NOMO-1 treated with dmso at 0.1 percent for 144 hours (cell line): ENCODE measurements around the gene RPL7A.

Source experiments
- DNase-seq: peaks from one replicate; lab custom pipeline; 2025; ENCODE audit not compliant: unreplicated experiment; lab: John Stamatoyannopoulos, UW

Gene RPL7A

DNA sequence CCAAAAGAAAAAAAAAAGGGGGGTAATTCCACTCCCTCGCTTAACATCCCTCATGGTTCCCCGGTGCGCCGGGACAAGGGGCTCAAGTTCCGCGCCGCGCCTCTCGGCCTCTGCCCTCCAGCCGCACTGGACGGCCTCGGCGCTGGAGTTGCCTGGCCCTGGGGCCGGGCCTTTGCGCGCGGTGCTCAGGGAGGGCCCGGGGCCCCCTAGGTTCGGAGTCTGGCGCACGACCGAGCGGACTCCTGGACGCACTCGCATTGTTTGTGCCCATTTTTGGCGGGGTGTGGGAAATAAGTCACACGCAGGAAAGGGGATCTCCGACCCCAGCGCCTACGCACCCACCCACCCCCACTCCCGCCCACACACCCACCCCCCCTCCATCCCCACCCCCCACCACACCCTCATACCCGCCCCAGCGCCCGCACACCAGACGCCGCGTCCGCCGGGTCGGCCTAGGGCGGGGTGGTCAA, 468 bp upstream of the RPL7A start:
- DNase-seq: peak; percentile 27

DNA sequence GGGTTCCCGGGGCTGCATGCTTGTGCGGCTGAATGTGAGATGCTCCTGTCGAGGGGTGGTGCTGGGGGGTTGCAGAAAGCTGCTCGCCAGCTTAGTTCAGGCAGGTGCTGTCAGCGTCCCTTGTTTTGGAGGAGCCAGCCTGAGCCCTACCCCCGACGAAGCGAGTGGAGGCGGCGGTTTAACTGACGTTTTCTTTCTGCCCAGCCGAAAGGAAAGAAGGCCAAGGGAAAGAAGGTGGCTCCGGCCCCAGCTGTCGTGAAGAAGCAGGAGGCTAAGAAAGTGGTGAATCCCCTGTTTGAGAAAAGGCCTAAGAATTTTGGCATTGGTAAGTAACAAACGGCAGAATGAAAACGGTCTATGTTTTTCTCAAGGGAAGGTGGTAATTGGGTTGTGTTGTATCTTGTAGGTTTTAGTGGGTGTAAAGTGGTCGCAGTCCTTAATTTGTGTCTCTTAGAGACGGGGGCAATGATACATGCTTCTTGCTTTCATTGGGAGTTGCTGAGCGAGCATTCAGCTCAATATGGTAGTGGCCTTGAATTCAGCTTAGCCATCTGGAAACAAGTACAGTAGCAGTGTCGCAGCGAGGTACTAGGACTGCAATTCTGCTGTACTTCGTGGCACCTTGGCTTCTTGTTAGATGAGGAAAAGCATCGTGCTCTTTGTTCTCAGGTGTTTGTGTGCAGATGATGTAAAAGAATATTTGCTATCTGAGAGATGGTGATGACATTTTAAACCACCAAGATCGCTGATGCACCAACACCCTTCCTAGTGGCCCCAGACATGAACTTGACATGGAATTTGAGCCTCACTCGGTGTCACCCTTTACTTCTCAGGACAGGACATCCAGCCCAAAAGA, 928 bp downstream of the RPL7A start:
- no peak for DNase-seq

DNA sequence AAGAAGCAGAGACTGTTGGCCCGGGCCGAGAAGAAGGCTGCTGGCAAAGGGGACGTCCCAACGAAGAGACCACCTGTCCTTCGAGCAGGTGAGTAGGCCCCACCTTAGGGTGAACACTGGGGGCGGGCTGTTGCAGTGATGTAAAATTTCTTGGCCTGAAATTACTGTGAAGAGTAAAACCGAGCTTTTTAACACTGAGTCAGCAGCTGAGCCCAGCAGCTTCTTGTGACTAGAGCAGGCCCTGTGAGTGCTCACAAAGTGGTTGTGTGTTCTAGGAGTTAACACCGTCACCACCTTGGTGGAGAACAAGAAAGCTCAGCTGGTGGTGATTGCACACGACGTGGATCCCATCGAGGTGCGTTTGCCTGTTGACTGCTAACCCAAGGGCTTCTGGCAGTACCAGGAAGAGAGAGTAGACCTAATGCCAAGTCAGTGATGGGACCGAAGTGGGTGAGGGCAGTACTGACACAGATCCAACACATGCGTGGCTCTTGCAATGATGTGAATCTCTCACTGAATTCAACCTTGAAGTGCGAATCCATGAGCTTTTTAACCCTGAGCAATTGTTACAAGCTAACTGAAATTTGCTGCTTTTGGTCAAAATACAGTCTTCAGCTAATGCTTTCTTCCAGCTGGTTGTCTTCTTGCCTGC, 2.1 kb downstream of the RPL7A start:
- DNase-seq: no peak

DNA sequence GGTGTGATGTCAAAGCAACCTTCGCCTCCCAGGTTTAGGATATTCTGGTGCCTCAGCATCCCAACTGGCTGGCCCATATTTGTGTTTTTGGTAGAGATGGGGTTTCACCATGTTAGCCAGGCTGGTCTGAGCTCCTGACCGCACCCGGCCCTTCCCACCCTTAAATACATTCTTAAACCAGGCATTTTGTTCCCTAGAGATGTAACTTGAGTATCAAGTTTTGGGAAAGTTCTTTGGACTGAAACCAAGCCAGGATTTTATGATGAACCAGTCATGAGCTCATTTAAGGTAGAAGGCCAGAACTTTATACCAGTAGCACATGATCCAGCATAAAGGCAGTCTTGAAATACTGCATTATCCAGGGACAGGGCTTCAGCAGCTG, 3.5 kb downstream of the RPL7A start:
- DNase-seq: no peak

DNA sequence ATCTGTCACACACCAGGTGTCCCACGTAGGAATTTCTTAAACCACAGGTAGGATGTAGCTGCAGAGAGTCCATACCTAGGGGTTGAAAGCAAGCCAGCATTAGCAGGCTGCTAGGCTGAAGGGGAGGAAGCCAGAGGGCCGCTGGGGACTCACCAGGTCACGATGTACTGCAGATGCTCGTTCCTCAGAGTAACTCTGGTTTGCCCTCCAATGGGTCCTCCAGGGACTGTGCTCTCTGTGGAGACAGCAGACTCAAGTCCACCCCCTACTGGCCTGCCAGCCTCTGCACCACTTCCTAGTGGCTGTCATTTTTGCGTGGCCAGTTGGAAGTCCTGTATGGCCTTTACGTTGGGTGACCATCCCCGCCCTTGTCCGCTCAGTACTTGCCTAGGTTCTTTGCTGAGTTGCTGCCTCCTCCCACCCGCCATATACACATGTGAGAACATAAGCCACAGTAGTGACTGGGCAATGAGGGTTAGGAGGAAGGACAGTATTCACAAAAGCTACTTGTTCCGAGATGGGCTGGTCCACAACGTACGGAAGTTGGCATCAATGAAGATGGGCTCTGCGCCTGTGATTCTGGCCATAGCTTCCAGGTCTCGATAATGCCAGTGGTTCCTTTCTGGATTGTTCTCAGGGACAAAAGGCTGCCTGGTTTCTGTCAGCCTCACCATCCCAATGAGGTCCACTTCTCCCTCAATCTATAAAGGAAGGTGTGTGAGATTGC, 4.1 kb downstream of the RPL7A start:
- DNase-seq: peak; percentile 28

DNA sequence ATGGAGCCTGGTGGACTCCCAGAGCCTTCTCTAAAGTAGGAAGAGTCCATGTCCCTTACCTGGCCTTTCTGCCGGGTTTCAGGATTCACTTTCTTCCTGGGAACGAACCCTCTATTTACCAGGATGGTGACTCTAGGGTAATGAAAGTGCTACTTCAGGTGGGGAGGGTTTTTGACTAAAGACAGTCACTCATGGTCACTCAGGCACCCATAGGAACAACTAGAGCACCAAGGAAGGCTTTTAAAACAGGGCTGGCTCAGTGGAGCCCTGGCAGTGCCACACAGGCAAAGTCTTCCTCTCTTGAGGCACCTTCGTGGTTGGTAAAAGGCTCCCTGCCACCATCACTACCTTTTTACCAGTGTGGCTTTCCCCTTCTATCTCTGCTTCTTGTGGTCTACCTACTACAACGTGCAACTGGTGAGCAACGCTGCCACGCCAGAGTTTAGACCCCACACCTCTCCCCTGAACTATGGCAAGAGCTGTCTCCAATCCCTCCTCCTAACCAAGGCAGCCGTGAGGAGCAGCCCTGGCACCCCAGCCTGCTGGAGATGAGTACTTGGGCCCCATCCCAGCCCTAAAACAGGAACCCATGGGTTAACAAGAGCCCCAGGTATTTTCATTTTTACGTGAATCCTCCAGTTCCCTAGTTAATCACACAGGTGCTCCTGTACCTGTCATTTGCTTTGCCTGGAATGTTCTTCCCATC, 4.8 kb downstream of the RPL7A start:
- DNase-seq: no peak

DNA sequence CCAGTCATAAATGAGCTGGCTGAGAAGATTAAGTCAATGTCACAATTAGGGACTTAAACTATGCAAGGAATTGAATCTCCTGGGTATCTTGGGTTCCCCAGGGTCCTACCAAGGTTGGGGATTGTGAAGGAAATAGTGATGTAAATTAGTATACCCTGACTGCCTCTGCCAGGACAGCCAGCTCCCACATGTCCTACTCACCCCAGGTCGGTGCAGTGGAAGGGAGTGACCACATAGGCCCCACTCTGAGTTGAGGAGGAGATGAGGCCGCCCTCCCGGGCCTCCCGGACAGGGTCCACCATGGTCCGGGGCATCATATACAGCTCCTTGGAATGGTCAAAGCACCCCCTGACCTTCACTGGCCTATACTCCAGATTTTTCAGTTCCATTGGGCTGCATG, 5.5 kb downstream of the RPL7A start:
- DNase-seq: no peak

DNA sequence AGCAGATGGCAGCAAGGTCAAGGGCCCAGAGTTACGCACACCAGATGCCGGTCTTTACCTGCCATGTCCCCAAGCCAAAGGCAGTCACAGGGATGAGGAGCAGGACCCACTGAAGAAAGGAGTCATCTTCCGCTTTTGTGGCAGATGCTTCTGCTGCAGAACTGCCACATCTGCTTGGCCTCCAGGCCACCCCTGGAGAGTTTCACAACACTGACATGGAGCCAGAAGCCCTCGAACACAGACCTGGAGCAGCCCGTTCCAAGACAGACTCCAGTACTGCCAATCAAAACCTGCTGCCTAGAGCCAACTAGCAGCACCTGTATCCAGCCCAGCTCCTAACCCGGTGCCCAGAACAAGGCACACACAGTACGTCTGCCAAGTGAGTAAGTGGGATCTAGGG, 6.7 kb downstream of the RPL7A start:
- peak; percentile 69 for DNase-seq

DNA sequence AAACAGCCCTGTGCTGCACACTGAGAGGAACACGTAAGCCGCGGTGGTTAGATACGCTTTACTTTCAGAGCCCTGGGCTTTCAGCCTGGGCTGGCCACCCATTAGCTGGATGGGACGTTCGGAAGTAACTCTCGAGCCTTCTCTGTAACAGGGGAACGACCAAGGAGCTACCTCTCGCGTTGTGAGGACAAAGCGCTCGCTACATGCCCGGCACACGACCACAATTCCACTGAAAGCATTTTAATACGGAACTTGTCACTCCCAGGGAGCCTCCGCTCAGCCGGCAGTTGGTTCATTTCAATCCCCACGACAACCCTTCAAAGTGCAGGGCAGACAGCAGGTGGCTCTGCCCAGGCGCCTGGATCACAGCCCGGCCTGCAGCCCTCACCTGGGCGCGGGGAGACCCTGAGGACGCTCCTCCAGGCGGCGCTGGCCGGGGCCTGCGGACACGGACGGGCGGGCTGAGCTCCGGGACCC, 7.9 kb downstream of the RPL7A start:
- DNase-seq: peak; percentile 13

DNA sequence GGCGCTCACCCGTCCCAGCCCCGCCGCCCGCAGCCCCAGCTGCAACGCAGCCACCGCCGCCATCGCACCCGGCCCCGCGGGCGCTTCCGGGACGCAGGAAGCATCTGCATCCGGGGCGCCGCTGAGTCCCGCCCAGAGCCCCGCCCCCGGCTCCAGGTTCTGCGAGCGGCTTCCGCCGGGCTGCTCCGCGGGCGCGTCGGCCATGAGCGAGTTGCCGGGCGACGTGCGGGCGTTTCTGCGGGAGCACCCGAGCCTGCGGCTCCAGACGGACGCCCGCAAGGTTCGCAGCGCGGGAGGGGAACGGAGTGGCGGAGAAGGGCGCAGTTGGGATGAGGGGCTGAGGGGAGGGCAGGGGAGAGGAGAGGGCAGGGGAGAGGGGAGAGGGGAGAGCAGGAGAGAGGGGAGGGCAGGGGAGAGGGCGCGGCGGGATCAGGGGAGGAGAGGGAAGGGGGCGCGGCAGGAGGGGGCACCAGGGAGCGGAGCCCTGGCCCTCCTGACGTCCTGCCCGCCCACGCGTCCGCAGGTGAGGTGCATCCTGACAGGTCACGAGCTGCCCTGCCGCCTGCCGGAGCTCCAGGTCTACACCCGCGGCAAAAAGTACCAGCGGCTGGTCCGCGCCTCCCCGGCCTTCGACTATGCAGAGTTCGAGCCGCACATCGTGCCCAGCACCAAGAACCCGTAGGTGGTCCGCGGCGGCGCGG, 8.5 kb downstream of the RPL7A start, which contains the start of the genes SURF1 and SURF2:
Gene SURF1 (minus strand): TSS at position 97 of the 701 bp plus-strand sequence. CDS start 34 bp downstream, at position 63.
Gene SURF2 (plus strand): TSS at position 160 of the 701 bp plus-strand sequence. CDS start 43 bp downstream, at position 203.
- peak; percentile 57 for DNase-seq

DNA sequence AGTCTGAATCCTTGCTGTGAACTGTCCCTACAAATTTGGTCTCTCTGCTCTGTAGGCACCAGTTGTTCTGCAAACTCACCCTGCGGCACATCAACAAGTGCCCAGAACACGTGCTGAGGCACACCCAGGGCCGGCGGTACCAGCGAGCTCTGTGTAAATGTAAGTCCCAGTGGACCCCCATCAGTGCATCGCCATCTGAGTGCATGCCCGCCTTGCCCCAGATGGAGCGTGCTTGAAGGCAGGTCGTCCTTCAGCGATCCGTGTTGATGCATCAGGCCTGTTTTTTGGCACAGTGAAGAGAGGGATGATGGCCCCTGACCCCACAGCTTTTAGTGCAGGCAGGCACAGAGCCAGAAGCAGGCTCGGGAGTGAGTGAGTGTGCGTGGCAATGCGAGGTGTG, 9.6 kb downstream of the RPL7A start:
- DNase-seq: no peak

DNA sequence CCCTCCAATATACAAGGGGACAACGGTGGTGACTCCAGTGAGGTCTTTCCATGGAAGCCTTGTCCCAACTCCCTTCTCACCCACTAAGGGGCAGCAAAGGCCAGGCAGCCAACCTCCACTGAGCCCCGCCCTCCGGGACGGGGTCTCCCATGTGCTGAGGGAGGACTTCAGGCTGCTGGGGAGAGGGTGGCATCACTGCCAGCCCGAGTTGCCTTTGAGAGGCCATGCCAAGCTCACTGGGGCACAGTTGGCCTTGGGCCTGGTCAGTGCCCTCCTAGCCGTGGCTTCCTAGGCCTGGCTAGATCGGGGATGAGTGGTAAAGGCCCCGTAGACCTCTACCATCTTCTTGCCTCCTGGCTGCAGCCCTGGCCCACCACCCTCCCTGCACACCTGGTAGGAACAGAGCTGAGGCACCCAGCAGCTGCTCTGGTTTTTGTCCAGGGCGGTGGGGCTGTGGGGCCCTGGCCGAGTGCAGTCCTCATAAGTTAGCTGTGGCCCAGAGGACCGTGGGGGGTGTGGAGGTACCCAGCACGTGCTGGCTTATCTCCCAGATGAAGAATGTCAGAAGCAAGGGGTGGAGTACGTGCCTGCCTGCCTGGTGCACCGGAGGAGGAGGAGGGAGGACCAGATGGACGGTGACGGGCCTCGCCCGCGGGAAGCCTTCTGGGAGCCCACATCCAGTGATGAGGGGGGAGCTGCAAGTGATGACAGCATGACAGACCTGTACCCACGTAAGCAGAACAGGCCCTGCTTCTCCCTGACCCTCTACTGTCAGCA, 11.6 kb downstream of the RPL7A start:
- no peak for DNase-seq

DNA sequence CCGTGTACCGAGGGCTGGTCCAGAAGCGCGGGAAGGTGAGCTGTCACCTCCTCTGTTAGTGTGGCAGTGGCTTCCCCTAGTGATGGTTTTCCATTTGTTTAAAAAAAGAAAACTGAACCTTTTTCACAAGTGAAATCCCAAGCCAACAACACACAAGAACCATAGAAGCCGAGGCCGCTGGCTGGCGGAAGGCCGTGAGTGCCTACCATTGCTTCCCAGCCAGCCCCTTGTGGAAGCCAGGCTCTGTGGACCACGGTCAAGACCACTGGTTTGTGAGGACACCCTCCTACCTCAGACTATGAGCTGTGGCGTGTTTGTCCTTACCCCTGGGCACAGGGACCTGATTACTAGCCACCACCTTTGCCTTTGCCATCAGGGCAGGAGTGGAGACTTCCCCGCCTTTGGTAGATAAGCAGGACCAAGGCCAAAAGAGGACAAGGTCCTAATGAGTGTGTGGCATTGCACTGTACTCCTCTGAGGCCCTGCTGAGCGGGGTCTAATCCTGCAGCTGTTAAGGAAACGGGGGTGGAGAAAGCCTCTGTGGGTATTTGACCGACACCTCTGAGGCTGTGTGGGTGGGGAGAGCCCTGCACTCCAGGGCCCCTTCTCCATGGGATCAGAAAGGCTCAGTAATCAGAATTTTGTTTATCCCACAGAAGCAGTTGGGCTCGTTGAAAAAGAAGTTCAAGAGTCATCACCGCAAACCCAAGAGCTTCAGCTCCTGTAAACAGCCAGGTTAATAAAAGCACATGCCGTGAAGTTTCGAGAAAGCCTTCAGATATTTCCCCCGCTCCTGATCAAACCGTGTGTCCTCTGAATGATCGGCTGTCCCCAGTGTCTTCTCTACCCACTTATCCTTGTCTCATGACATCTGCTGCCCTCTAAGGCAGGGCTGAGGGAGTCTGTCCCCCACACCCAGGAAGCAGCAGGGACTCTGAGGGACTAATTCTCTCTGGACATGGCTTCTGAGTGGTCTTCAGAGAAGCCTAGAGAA, 12.7 kb downstream of the RPL7A start:
- DNase-seq: no peak

DNA sequence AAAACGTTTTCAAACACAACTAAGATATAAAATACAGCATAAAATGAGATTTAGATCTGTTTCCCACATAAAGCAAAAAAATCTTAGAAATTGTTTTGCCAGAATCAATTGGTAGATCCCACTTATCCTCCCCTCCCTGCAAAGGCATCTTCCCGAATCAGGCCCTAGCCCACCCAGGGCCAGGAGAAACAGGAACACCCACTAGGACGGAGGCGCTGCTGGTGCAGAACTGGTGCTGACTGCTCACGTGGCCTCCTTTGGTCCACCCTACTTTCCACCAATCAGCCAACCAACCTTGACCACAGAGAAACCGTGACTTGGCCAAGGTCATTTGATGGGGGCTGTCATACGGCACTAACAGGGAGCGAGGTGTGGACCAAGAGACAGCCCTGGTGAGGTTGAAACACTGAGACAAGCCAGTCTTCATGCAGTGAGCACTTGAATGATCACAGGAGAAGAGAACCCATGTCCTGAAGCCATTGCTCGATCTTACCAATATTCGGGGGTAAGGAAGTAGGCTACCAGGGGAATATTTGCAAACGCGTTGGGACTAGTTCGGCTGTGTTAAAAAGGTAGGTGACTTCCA, 13.6 kb downstream of the RPL7A start:
- DNase-seq: no peak

DNA sequence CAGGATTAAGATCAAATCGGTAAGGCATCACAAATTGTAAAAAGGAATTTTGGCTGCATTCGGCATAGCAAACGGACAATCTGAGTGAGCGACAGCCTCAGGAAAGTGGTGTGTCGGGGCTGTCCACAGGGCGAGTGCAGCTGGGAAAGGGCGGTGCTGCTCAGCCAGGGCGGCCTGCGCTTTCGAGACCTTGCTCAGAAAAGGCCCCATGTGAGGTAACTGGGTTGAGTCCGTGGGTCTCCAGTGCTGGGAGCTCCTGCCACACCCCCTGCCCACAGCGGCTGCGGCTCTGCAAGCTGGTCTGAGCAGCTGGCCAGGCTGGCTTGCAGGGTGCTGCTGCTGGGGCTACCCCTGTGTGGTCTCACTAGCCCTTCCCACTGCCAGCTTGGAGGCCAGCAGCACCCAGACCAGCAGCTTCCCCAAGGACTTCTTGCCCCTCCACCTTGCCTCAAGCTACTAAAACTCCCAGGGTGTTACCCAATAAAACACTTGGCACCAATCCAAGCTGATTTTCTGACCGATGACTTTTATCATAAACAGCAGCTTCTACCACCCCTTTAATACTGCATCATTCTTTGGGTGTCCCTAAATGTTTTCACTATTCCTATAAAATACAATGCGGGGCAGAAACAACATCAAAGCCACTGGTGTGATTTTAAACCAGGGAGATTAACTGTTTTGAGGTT, 14.5 kb downstream of the RPL7A start:
- DNase-seq: no peak

DNA sequence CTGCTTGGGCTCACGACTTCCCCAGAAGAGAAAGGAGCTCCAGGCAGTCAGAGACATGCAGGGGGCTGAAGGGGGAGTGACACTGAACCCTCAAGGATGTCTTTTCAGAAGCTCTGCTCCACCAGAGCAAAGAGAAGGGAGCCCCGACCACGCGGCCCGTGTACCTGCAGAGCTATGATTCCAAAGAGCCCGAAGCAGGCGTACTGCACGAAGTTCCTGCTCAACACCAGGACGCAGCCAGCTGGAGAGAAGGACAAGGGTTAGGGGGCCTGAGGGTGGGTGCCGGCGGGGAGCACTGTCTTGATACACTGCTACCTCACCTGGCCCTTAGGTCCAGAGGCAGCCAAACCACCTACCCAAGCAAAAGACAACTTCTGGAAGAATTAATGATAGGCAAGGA, 18.4 kb downstream of the RPL7A start:
- no peak for DNase-seq

DNA sequence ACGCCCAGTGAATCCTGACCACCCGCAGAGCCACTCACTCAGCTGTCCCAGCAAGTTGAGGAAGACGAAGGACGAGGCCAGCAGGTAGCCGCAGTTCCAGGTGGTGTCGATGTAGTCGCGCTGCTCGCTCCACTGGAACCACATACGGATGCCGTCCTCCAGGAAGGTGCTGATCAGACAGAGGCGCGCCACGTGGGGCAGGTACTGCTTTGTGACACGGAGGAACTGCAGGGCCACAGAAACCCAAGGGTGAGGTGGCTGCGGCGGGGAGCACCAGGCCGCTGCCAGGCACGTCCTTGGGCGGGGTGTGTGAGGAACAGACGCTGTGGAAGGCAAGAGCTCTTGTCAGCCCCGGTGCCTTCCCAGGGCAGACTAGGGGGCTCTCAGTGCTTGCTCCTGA, 19.2 kb downstream of the RPL7A start:
- no peak for DNase-seq
